Measurements from ENCODE around the gene EVC2.

The EVC2 gene

GRCh38 chr4:5711479-5712184 lies 3.3 kb upstream of the EVC2 start:
- no peak for DNase-seq

GRCh38 chr4:5710961-5711478 lies 2.7 kb upstream of the EVC2 start, which contains the start of gene EVC:
Gene EVC, plus strand, starts transcription at chr4:5711201. Its CDS starts 180 bp downstream, at chr4:5711381.
- DNase-seq: no peak

GRCh38 chr4:5710065-5710960 lies 2.0 kb upstream of the EVC2 start:
- DNase-seq: no peak

- DNase-seq: no peak
These were observed 832 bp upstream of the EVC2 start for GRCh38 chr4:5709207-5709575.

- no peak for DNase-seq
These were observed 446 bp downstream of the EVC2 start for GRCh38 chr4:5707778-5708448.

- DNase-seq: no peak
These were observed 993 bp downstream of the EVC2 start for GRCh38 chr4:5707366-5707765.

GRCh38 chr4:5706486-5707290 lies 1.7 kb downstream of the EVC2 start:
- DNase-seq: no peak

GRCh38 chr4:5705647-5706320 lies 2.6 kb downstream of the EVC2 start:
- DNase-seq: no peak

- DNase-seq: no peak
These were observed 4.1 kb downstream of the EVC2 start for GRCh38 chr4:5704276-5704675.

- DNase-seq: no peak
These were observed 4.5 kb downstream of the EVC2 start for GRCh38 chr4:5703831-5704230.

- no peak for DNase-seq
These were observed 6.4 kb downstream of the EVC2 start for GRCh38 chr4:5701971-5702370.

GRCh38 chr4:5700459-5700858 lies 7.9 kb downstream of the EVC2 start:
- DNase-seq: no peak

GRCh38 chr4:5696341-5696740 lies 12.0 kb downstream of the EVC2 start:
- no peak for DNase-seq

GRCh38 chr4:5693871-5694270 lies 14.5 kb downstream of the EVC2 start:
- DNase-seq: no peak

- no peak for DNase-seq
These were observed 16.7 kb downstream of the EVC2 start for GRCh38 chr4:5691491-5692132.

GRCh38 chr4:5689065-5689464 lies 19.3 kb downstream of the EVC2 start:
- no peak for DNase-seq

- no peak for DNase-seq
These were observed 22.0 kb downstream of the EVC2 start for GRCh38 chr4:5686338-5686737.

- DNase-seq: no peak
These were observed 23.1 kb downstream of the EVC2 start for GRCh38 chr4:5685296-5685695.

- no peak for DNase-seq
These were observed 24.8 kb downstream of the EVC2 start for GRCh38 chr4:5683566-5683965.

GRCh38 chr4:5678977-5679376 lies 29.4 kb downstream of the EVC2 start:
- no peak for DNase-seq

GRCh38 chr4:5676763-5677162 lies 31.6 kb downstream of the EVC2 start:
- no peak for DNase-seq

Data from AML-193 (cell line).